Nucleus accumbens (tissue), 56 donors: ENCODE measurements around the gene SMC2.

ENCODE experiments used
- DNase-seq, 56 donors: peaks; one replicate each; lab custom pipeline; 2025; lab: John Stamatoyannopoulos, UW

Gene SMC2

GRCh38 chr9:104099630-104100029 is 5.5 kb downstream of the SMC2 start:
- no peak for DNase-seq

- DNase-seq: no peak
These were observed 10.3 kb downstream of the SMC2 start for GRCh38 chr9:104104360-104104759.

GRCh38 chr9:104107799-104108198 is 13.7 kb downstream of the SMC2 start:
- no peak for DNase-seq

- no peak for DNase-seq
These were observed 14.2 kb downstream of the SMC2 start for GRCh38 chr9:104108315-104108714.

- DNase-seq: no peak
These were observed 16.4 kb downstream of the SMC2 start for GRCh38 chr9:104110509-104110908.

- no peak for DNase-seq
These were observed 24.8 kb downstream of the SMC2 start for GRCh38 chr9:104118916-104119315.

- no peak for DNase-seq
These were observed 26.9 kb downstream of the SMC2 start for GRCh38 chr9:104121022-104121421.

- DNase-seq: no peak
These were observed 44.2 kb downstream of the SMC2 start for GRCh38 chr9:104138243-104138868.

- DNase-seq: no peak
These were observed 48.9 kb downstream of the SMC2 start for GRCh38 chr9:104142799-104143549.

- no peak for DNase-seq
These were observed 49.4 kb downstream of the SMC2 start for GRCh38 chr9:104143550-104143910.

GRCh38 chr9:104144336-104144735 is 50.2 kb downstream of the SMC2 start:
- DNase-seq: no peak

GRCh38 chr9:104173067-104173466 is 79.0 kb downstream of the SMC2 start:
- DNase-seq: no peak

- DNase-seq: no peak
These were observed 83.0 kb downstream of the SMC2 start for GRCh38 chr9:104177003-104177611.

GRCh38 chr9:104177676-104178075 is 83.6 kb downstream of the SMC2 start:
- no peak for DNase-seq
